DND-41 (cell line): ENCODE measurements around the gene THRB.

Experiments
- ATAC-seq: fragments of 200-7000 bp; cut with Tn5 transposase; 3 replicates; pipeline ENCODE4 v1.9.1; 2021; ENCODE audit warnings: low read depth; ENCODE audit not compliant: insufficient read depth
- DNase-seq: peaks from one replicate; pipeline ENCODE4 v3.0.0-alpha.2; 2020
- H2AFZ ChIP-seq: 2 replicates; pipeline ENCODE4 v1.6.0; 2012; ENCODE audit warnings: low read depth, low read length
- H3K27ac ChIP-seq: 2 replicates; pipeline ENCODE4 v1.5.1; 2012; ENCODE audit warnings: low read length, inconsistent platforms
- H3K27me3 ChIP-seq: fragments of 200-600 bp; sonication (generic); 2 replicates; pipeline ENCODE4 v1.6.0; 2012; ENCODE audit warnings: low read length, mild to moderate bottlenecking, inconsistent platforms; ENCODE audit not compliant: insufficient read depth, poor library complexity
- H3K36me3 ChIP-seq: 2 replicates; pipeline ENCODE4 v1.5.1; 2012; ENCODE audit warnings: low read length, inconsistent platforms; ENCODE audit not compliant: insufficient read depth
- H3K4me1 ChIP-seq: 2 replicates; pipeline ENCODE4 v1.5.1; 2012; ENCODE audit warnings: mild to moderate bottlenecking, low read length; ENCODE audit not compliant: insufficient read depth
- H3K4me2 ChIP-seq: 2 replicates; pipeline ENCODE4 v1.6.0; 2012; ENCODE audit warnings: mild to moderate bottlenecking, moderate library complexity, low read length, inconsistent platforms; ENCODE audit not compliant: insufficient read depth
- H3K4me3 ChIP-seq, 2 experiments: fragments of 200-600 bp in 1 of 2; shearing (Covaris generic) in 1 of 2; 2 replicates each; pipeline ENCODE4 v1.5.1; 2012 to 2016; ENCODE audit warnings: inconsistent platforms in 2 of 2, low read length in 2 of 2, mild to moderate bottlenecking in 2 of 2, low read depth in 1 of 2, moderate library complexity in 1 of 2
- H3K79me2 ChIP-seq: 2 replicates; pipeline ENCODE4 v1.6.0; 2012; ENCODE audit warnings: low read length, inconsistent platforms; ENCODE audit not compliant: insufficient read depth
- H3K9ac ChIP-seq: 2 replicates; pipeline ENCODE4 v1.6.0; 2012; ENCODE audit warnings: low read depth, mild to moderate bottlenecking, inconsistent platforms, low read length, moderate library complexity
- H3K9me3 ChIP-seq: 2 replicates; pipeline ENCODE4 v1.5.1; 2012; ENCODE audit warnings: low read length, moderate library complexity, mild to moderate bottlenecking, inconsistent platforms; ENCODE audit not compliant: insufficient read depth, severe bottlenecking
- H4K20me1 ChIP-seq: 2 replicates; pipeline ENCODE4 v1.6.0; 2012; ENCODE audit warnings: low read length; ENCODE audit not compliant: insufficient read depth
- CTCF ChIP-seq: IDR thresholded peaks from 2 replicates; pipeline ENCODE4 v1.5.1; 2012; ENCODE audit warnings: borderline replicate concordance, low read length, moderate library complexity, mild to moderate bottlenecking; ENCODE audit not compliant: poor library complexity, severe bottlenecking; ENCODE audit errors: extremely low read depth
- EZH2 ChIP-seq: IDR thresholded peaks from 3 replicates; pipeline ENCODE4 v1.6.1; 2012; ENCODE audit warnings: borderline replicate concordance, low read depth, mild to moderate bottlenecking, moderate library complexity, low read length, inconsistent platforms; ENCODE audit not compliant: severe bottlenecking

The THRB gene

GRCh38 chr3:24069045-24069444 lies 425.6 kb downstream of the THRB start:
- H3K36me3 ChIP-seq, result no peaks in the 10 kb centered on the region
- no peaks in the 10 kb centered on the region for H3K4me1 ChIP-seq
- no peak overlapping the region for H3K9ac ChIP-seq
- no peak overlapping the region for H3K4me3 ChIP-seq
- no peak overlapping the region for H3K4me2 ChIP-seq
- H3K79me2 ChIP-seq, result no peaks in the 10 kb centered on the region
- no peak overlapping the region for H2AFZ ChIP-seq
- no peaks in the 10 kb centered on the region for H3K27me3 ChIP-seq
- no peaks in the 10 kb centered on the region for H4K20me1 ChIP-seq
- no peak overlapping the region for H3K27ac ChIP-seq
- DNase-seq, result no peak
- H3K9me3 ChIP-seq, result no peaks in the 10 kb centered on the region
- TF ChIP-seq EZH2 (no peak), CTCF (no peak)
- ATAC-seq, result no peak

- Histone ChIP-seq H3K4me1 (no peaks in the 10 kb centered on the region), H2AFZ (no peak overlapping the region), H3K36me3 (no peaks in the 10 kb centered on the region), H3K27me3 (no peaks in the 10 kb centered on the region), H3K9ac (no peak overlapping the region), H3K4me3 (no peak overlapping the region), H3K9me3 (no peaks in the 10 kb centered on the region), H3K27ac (no peak overlapping the region), H4K20me1 (no peaks in the 10 kb centered on the region), H3K4me2 (no peak overlapping the region), H3K79me2 (no peaks in the 10 kb centered on the region)
- DNase-seq (no peak), ATAC-seq (no peak)
- no peak for TF ChIP-seq EZH2
- no peak for TF ChIP-seq CTCF
Measured at GRCh38 chr3:24067483-24067882, 427.2 kb downstream of the THRB start.
